DMS153 treated with DMSO at 0.1 percent for 48 hours (cell line): ENCODE results near the gene RAP1GAP2.
"Not testable (repeated sequence)": the region's sequence is repeated elsewhere in the genome, so short reads cannot be mapped to it uniquely, and the experiment has no call there.

Source experiments
- DNase-seq: peaks from one replicate; lab custom pipeline; 2025; ENCODE audit not compliant: unreplicated experiment; lab: John Stamatoyannopoulos, UW

The RAP1GAP2 gene

GRCh38 chr17:3015890-3016289 is 219.7 kb downstream of the RAP1GAP2 start:
- DNase-seq: no peak

GRCh38 chr17:3017936-3018335 is 221.7 kb downstream of the RAP1GAP2 start:
- no peak for DNase-seq

- no peak for DNase-seq
These were observed 223.5 kb downstream of the RAP1GAP2 start for GRCh38 chr17:3019761-3020160.

GRCh38 chr17:3020381-3020780 is 224.1 kb downstream of the RAP1GAP2 start:
- no peak for DNase-seq

GRCh38 chr17:3022197-3022596 is 226.0 kb downstream of the RAP1GAP2 start:
- no peak for DNase-seq

- DNase-seq: no peak
These were observed 228.1 kb downstream of the RAP1GAP2 start for GRCh38 chr17:3024346-3024745.

- DNase-seq: no peak
These were observed 229.3 kb downstream of the RAP1GAP2 start for GRCh38 chr17:3025421-3026124.

GRCh38 chr17:3026125-3026855 is 230.1 kb downstream of the RAP1GAP2 start:
- DNase-seq: no peak

- no peak for DNase-seq
These were observed 230.9 kb downstream of the RAP1GAP2 start for GRCh38 chr17:3026856-3027751.

GRCh38 chr17:3027786-3028532 is 231.7 kb downstream of the RAP1GAP2 start:
- DNase-seq: no peak

GRCh38 chr17:3029213-3029913 is 233.1 kb downstream of the RAP1GAP2 start:
- no peak for DNase-seq

- DNase-seq: no peak
These were observed 233.9 kb downstream of the RAP1GAP2 start for GRCh38 chr17:3030096-3030495.

GRCh38 chr17:3030852-3031470 is 234.7 kb downstream of the RAP1GAP2 start:
- not testable (repeated sequence) for DNase-seq

GRCh38 chr17:3032258-3033247 is 236.3 kb downstream of the RAP1GAP2 start:
- no peak for DNase-seq

GRCh38 chr17:3033248-3033640 is 237.0 kb downstream of the RAP1GAP2 start:
- DNase-seq: no peak

GRCh38 chr17:3033741-3034577 is 237.7 kb downstream of the RAP1GAP2 start:
- no peak for DNase-seq

GRCh38 chr17:3034578-3034920 is 238.3 kb downstream of the RAP1GAP2 start:
- DNase-seq: no peak
